HepG2 (cell line): ENCODE data around the gene RAD23A. TPM values are rescaled to one million over a fixed set of nuclear protein-coding genes. Genes with fewer than 3 reads are reported as not detected.

Experiments used
- CSRNP1 ChIP-seq: sonication (generic); formaldehyde crosslinking; IDR thresholded peaks from 2 replicates; pipeline ENCODE4 v1.8.1; 2023; ENCODE audit warnings: mild to moderate bottlenecking, missing genetic modification reagents
- ELF4 ChIP-seq: sonication (generic); formaldehyde crosslinking; IDR thresholded peaks from 2 replicates; pipeline ENCODE4 v1.5.0; 2020; ENCODE audit warnings: missing genetic modification reagents, mild to moderate bottlenecking, moderate library complexity, borderline replicate concordance
- EZH2 ChIP-seq: conservative IDR thresholded peaks from 2 replicates; pipeline ENCODE4 v1.6.1; 2012; ENCODE audit warnings: mild to moderate bottlenecking, low read depth, low read length, moderate library complexity
- HCFC1 ChIP-seq: fragments of 150-350 bp; IDR thresholded peaks from 2 replicates; pipeline ENCODE4 v1.6.1; 2014; ENCODE audit warnings: low read depth, low read length
- KAT2B ChIP-seq: fragments of 150-350 bp; IDR thresholded peaks from 2 replicates; pipeline ENCODE4 v1.6.1; 2014; ENCODE audit warnings: low read depth, low read length, borderline replicate concordance
- KDM1A ChIP-seq: IDR thresholded peaks from 2 replicates; pipeline ENCODE4 v1.6.1; 2016; ENCODE audit warnings: missing compliant biosample characterization
- RBM39 ChIP-seq: fragments of 200-400 bp; formaldehyde crosslinking; IDR thresholded peaks from one replicate; pipeline ENCODE4 v1.6.1; 2018; ENCODE audit warnings: antibody characterized with exemption, mild to moderate bottlenecking, low read depth, low read length; ENCODE audit not compliant: poor library complexity, severe bottlenecking
- REL ChIP-seq: sonication (generic); formaldehyde crosslinking; conservative IDR thresholded peaks from 2 replicates; pipeline ENCODE4 v1.8.0; 2022; ENCODE audit warnings: mild to moderate bottlenecking, missing genetic modification reagents, moderate library complexity
- RFXAP ChIP-seq: sonication (generic); formaldehyde crosslinking; IDR thresholded peaks from 2 replicates; pipeline ENCODE4 v1.4.0; 2020; ENCODE audit warnings: missing genetic modification reagents, borderline replicate concordance
- RORA ChIP-seq: sonication (generic); formaldehyde crosslinking; IDR thresholded peaks from 2 replicates; pipeline ENCODE4 v1.5.0; 2020; ENCODE audit warnings: mild to moderate bottlenecking, missing genetic modification reagents, moderate library complexity
- SAP130 ChIP-seq: IDR thresholded peaks from 2 replicates; pipeline ENCODE4 v1.6.1; 2016; ENCODE audit warnings: low read depth
- SMAD3 ChIP-seq: sonication (generic); formaldehyde crosslinking; IDR thresholded peaks from 2 replicates; pipeline ENCODE4 v1.4.0; 2020; ENCODE audit warnings: missing genetic modification reagents
- XRCC5 ChIP-seq: fragments of 200-400 bp; formaldehyde crosslinking; optimal IDR thresholded peaks from 2 replicates; pipeline ENCODE3; 2017; ENCODE audit warnings: mild to moderate bottlenecking, low read length
- ZNF570 ChIP-seq: sonication (generic); formaldehyde crosslinking; IDR thresholded peaks from 2 replicates; pipeline ENCODE4 v1.4.0; 2020; ENCODE audit warnings: mild to moderate bottlenecking, missing genetic modification reagents, borderline replicate concordance
- ZNF691 ChIP-seq: sonication (generic); formaldehyde crosslinking; IDR thresholded peaks from 2 replicates; pipeline ENCODE4 v1.4.0; 2020; ENCODE audit warnings: missing genetic modification reagents, low read depth, mild to moderate bottlenecking, borderline replicate concordance
- ZNF770 ChIP-seq: sonication (generic); formaldehyde crosslinking; IDR thresholded peaks from 2 replicates; pipeline ENCODE4 v1.5.0; 2020; ENCODE audit warnings: mild to moderate bottlenecking, missing genetic modification reagents
- ZSCAN31 ChIP-seq: sonication (generic); formaldehyde crosslinking; IDR thresholded peaks from 2 replicates; pipeline ENCODE4 v1.5.0; 2020; ENCODE audit warnings: low read depth, mild to moderate bottlenecking, missing genetic modification reagents
- ZXDC ChIP-seq: sonication (generic); formaldehyde crosslinking; IDR thresholded peaks from 2 replicates; pipeline ENCODE4 v1.5.0; 2020; ENCODE audit warnings: mild to moderate bottlenecking, missing genetic modification reagents
- ZZZ3 ChIP-seq: sonication (generic); formaldehyde crosslinking; IDR thresholded peaks from 2 replicates; pipeline ENCODE4 v1.4.0; 2020; ENCODE audit warnings: missing genetic modification reagents, mild to moderate bottlenecking, borderline replicate concordance
- polyA plus RNA-seq, 8 experiments: library from polyadenylated mRNA; depleted of rRNA in 3 of 8; stranded (reverse) in 7 of 8; unstranded in 1 of 8; fragments of >200 nt; fragmentation: Illumina TruSeq in 4 of 8; extraction: Trizol in 4 of 8; gene quantifications; 2 replicates each; pipeline versions ENCODE4 v1.2.1 to v1.2.3, GENCODE V29; 2011 to 2016; ENCODE audit warnings: low read depth in 4 of 8, missing spikeins in 1 of 8, mixed read lengths in 1 of 8; ENCODE audit not compliant: insufficient read depth in 1 of 8
- total RNA-seq, 5 experiments: library from RNA; depleted of rRNA; stranded (reverse); fragments of >200 nt; fragmentation: Illumina TruSeq; extraction: Trizol; gene quantifications; 2 replicates each; pipeline ENCODE4 v1.2.3, GENCODE V29; 2016; ENCODE audit warnings: low read depth in 1 of 5
- TF ChIP-seq, protein P1 (sequence below): IDR thresholded peaks from 2 replicates; pipeline ENCODE4 v1.6.1; 2012; ENCODE audit warnings: inconsistent platforms
- TF ChIP-seq, protein P2 (sequence below): sonication (generic); formaldehyde crosslinking; conservative IDR thresholded peaks from 2 replicates; pipeline ENCODE4 v1.4.0; 2020; ENCODE audit warnings: missing genetic modification reagents

Gene RAD23A
- total and polyA plus RNA-seq, 2 of the 13 experiments (the other 11 are each of a cell fraction or from before 2014, with no cell fraction given), result 42.5 to 54.2 TPM

- TF ChIP-seq EZH2, result no peak
- no peak for TF ChIP-seq ZNF770
- TF ChIP-seq ZNF691 (CRISPR knock-in tag), result no peak
- no peak for TF ChIP-seq KAT2B
- TF ChIP-seq ELF4 (CRISPR knock-in tag), result no peak
- TF ChIP-seq SMAD3 (CRISPR knock-in tag), result no peak
- no peak for TF ChIP-seq HCFC1
- no peak for TF ChIP-seq KDM1A (CRISPR knock-in tag)
- no peak for TF ChIP-seq ZZZ3
- no peak for TF ChIP-seq RFXAP (CRISPR knock-in tag)
- peak; percentile 81 for TF ChIP-seq RBM39
- TF ChIP-seq REL (CRISPR knock-in tag), result no peak
- no peak for TF ChIP-seq CSRNP1 (CRISPR knock-in tag)
- 0 out of 2 replicates have a peak, but pooled peaks have one; percentile 4 for TF ChIP-seq ZSCAN31 (CRISPR knock-in tag)
- no peak for TF ChIP-seq ZNF570
- TF ChIP-seq, protein P1, sequence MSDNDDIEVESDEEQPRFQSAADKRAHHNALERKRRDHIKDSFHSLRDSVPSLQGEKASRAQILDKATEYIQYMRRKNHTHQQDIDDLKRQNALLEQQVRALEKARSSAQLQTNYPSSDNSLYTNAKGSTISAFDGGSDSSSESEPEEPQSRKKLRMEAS, result peak; percentile 72
- no peak for TF ChIP-seq ZXDC
- TF ChIP-seq, protein P2, sequence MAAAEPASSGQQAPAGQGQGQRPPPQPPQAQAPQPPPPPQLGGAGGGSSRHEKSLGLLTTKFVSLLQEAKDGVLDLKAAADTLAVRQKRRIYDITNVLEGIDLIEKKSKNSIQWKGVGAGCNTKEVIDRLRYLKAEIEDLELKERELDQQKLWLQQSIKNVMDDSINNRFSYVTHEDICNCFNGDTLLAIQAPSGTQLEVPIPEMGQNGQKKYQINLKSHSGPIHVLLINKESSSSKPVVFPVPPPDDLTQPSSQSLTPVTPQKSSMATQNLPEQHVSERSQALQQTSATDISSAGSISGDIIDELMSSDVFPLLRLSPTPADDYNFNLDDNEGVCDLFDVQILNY, result no peak
- no peak for TF ChIP-seq RORA (CRISPR knock-in tag)
- peak; percentile 14 for TF ChIP-seq XRCC5
- no peak; the same call in 1 of the 2 replicates for TF ChIP-seq SAP130 (CRISPR knock-in tag)
These were observed 50.1 kb downstream of the RAD23A start (continued) for GRCh38 chr19:12995596-12996405.
